Epithelial cell of proximal tubule (primary cell): ENCODE measurements around the gene CAPN13. TPM values are rescaled to one million over a fixed set of nuclear protein-coding genes. Genes with fewer than 3 reads are reported as not detected.

Source experiments
- DNase-seq: peaks from one replicate; pipeline ENCODE4 v3.0.0-alpha.2; 2011; ENCODE audit warnings: low read depth
- H3K4me3 ChIP-seq: 2 replicates; pipeline ENCODE4 v1.5.1; 2011; ENCODE audit warnings: low read depth, mild to moderate bottlenecking, low read length
- CTCF ChIP-seq: conservative IDR thresholded peaks from 2 replicates; pipeline ENCODE4 v1.5.1; 2012; ENCODE audit warnings: low read depth, mild to moderate bottlenecking, low read length
- total RNA-seq: library from RNA; depleted of rRNA; stranded (reverse); fragments of >200 nt; gene quantifications from 2 replicates; pipeline ENCODE4 v1.2.3, GENCODE V29; 2015

Gene CAPN13
- total RNA-seq, 1 donor from 2014 or later: 0.63 TPM

GRCh38 chr2:30789670-30790210, 17.5 kb downstream of the CAPN13 start:
- TF ChIP-seq CTCF: no peak
- DNase-seq: no peak
- no peak overlapping the region for H3K4me3 ChIP-seq

GRCh38 chr2:30786923-30787685, 20.1 kb downstream of the CAPN13 start:
- DNase-seq: no peak
- TF ChIP-seq CTCF: no peak
- H3K4me3 ChIP-seq: no peak overlapping the region

GRCh38 chr2:30784682-30785081, 22.6 kb downstream of the CAPN13 start:
- H3K4me3 ChIP-seq: no peak overlapping the region
- DNase-seq: no peak
- TF ChIP-seq CTCF: no peak

- H3K4me3 ChIP-seq: no peak overlapping the region
- DNase-seq: no peak
- no peak for TF ChIP-seq CTCF
These were observed 25.2 kb downstream of the CAPN13 start for GRCh38 chr2:30781961-30782533.

- DNase-seq: no peak
- no peak for TF ChIP-seq CTCF
- H3K4me3 ChIP-seq: no peak overlapping the region
These were observed 25.8 kb downstream of the CAPN13 start for GRCh38 chr2:30781451-30781850.

- H3K4me3 ChIP-seq: no peak overlapping the region
- DNase-seq: no peak
- TF ChIP-seq CTCF: no peak
These were observed 26.4 kb downstream of the CAPN13 start for GRCh38 chr2:30780776-30781330.
